ENCODE data around the gene HIPK2.

Gene HIPK2

DNA sequence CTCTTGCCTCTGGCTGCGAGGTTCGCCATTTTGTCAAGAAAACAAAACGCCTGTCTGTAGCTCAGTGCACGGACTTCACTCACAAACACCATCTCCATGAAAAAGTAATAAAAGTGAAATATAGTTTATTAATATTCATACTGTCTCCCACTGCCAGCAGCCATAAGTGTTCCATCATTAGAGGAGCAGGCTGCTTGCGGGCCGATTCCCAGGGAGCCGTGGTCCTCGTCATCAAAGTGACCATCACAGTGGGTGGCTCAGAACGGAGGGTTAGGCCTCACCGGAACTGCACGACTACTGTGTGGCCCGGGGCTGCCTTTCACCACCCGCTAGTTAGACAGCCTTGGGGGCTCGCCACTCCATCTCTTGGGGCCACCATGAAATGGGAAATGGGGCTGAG lies 82.7 kb downstream of the HIPK2 start:
- no peak overlapping the region for H3K4me2 ChIP-seq
- TF ChIP-seq, protein P1, sequence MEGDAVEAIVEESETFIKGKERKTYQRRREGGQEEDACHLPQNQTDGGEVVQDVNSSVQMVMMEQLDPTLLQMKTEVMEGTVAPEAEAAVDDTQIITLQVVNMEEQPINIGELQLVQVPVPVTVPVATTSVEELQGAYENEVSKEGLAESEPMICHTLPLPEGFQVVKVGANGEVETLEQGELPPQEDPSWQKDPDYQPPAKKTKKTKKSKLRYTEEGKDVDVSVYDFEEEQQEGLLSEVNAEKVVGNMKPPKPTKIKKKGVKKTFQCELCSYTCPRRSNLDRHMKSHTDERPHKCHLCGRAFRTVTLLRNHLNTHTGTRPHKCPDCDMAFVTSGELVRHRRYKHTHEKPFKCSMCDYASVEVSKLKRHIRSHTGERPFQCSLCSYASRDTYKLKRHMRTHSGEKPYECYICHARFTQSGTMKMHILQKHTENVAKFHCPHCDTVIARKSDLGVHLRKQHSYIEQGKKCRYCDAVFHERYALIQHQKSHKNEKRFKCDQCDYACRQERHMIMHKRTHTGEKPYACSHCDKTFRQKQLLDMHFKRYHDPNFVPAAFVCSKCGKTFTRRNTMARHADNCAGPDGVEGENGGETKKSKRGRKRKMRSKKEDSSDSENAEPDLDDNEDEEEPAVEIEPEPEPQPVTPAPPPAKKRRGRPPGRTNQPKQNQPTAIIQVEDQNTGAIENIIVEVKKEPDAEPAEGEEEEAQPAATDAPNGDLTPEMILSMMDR (conservative IDR thresholded peaks at IDR 0.05; ENCODE audit: low read depth, low read length), result no peak
- H3K27me3 ChIP-seq (ENCODE audit: insufficient read depth, low read depth), result no peaks in the 10 kb centered on the region
- no peaks in the 10 kb centered on the region for H4K20me1 ChIP-seq (ENCODE audit: insufficient read depth)
- no peaks in the 10 kb centered on the region for H3K79me2 ChIP-seq (ENCODE audit: insufficient read depth, low read depth)
- no peak overlapping the region for H3K27ac ChIP-seq
- H2AFZ ChIP-seq (ENCODE audit: low read depth), result no peak overlapping the region
- H3K4me3 ChIP-seq (IDR thresholded peaks at IDR 0.05; ENCODE audit: insufficient read depth, low read depth, low read length), result no peak overlapping the region
- H3K9ac ChIP-seq, result no peak overlapping the region
- H3K4me1 ChIP-seq (ENCODE audit: low read depth, poor library complexity, severe bottlenecking), result no peaks in the 10 kb centered on the region
- no peaks in the 10 kb centered on the region for H3K36me3 ChIP-seq (ENCODE audit: insufficient read depth)

GRCh38 chr7:139694389-139694676 lies 83.5 kb downstream of the HIPK2 start:
- no peaks in the 10 kb centered on the region for H4K20me1 ChIP-seq (ENCODE audit: insufficient read depth)
- TF ChIP-seq, protein P1 (conservative IDR thresholded peaks at IDR 0.05; ENCODE audit: low read depth, low read length), result no peak
- H3K9ac ChIP-seq, result no peak overlapping the region
- H3K4me1 ChIP-seq (ENCODE audit: low read depth, poor library complexity, severe bottlenecking), result no peaks in the 10 kb centered on the region
- H3K27ac ChIP-seq, result no peak overlapping the region
- H3K79me2 ChIP-seq (ENCODE audit: insufficient read depth, low read depth), result no peaks in the 10 kb centered on the region
- no peak overlapping the region for H3K4me3 ChIP-seq (IDR thresholded peaks at IDR 0.05; ENCODE audit: insufficient read depth, low read depth, low read length)
- H3K4me2 ChIP-seq, result no peak overlapping the region
- H3K27me3 ChIP-seq (ENCODE audit: insufficient read depth, low read depth), result no peaks in the 10 kb centered on the region
- no peak overlapping the region for H2AFZ ChIP-seq (ENCODE audit: low read depth)
- no peaks in the 10 kb centered on the region for H3K36me3 ChIP-seq (ENCODE audit: insufficient read depth)

DNA sequence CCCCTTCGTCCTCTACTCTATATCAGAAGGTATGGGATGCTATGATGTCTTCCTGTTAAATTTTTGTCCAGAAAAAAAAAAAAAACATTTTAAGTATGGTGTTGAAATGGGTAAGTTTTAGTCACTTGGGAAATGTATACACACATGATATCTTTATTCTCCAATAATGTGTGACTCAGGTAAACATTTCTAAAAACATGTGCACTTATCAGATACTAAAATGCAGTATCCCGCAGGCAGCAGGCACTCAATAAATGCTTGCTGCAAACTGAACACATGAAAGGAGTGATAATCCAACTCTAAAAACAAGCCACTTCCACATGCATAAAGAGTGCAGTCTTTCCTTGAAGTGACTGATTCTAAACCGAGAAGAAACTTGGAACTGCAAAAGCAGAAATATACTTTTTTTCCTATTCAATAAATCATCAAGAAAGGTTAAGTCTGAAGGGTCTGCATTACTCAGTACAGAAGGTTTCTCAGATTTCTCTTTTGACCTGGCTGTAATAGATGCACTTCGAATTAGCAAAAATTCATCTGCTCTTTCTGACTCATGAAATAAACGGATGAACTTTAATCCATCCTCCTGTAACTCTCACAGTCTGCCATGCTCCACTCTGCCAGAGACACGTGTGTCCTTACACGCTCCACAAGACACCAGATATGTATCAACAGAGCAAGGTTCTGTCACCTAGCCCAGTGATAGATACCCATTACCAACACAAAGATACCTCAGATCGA lies 84.0 kb downstream of the HIPK2 start:
- no peaks in the 10 kb centered on the region for H4K20me1 ChIP-seq (ENCODE audit: insufficient read depth)
- TF ChIP-seq, protein P1 (conservative IDR thresholded peaks at IDR 0.05; ENCODE audit: low read depth, low read length), result no peak
- no peak overlapping the region for H3K27ac ChIP-seq
- no peak overlapping the region for H3K4me2 ChIP-seq
- no peaks in the 10 kb centered on the region for H3K79me2 ChIP-seq (ENCODE audit: insufficient read depth, low read depth)
- no peak overlapping the region for H2AFZ ChIP-seq (ENCODE audit: low read depth)
- H3K9ac ChIP-seq, result no peak overlapping the region
- no peak overlapping the region for H3K4me3 ChIP-seq (IDR thresholded peaks at IDR 0.05; ENCODE audit: insufficient read depth, low read depth, low read length)
- H3K4me1 ChIP-seq (ENCODE audit: low read depth, poor library complexity, severe bottlenecking), result no peaks in the 10 kb centered on the region
- H3K36me3 ChIP-seq (ENCODE audit: insufficient read depth), result no peaks in the 10 kb centered on the region
- no peaks in the 10 kb centered on the region for H3K27me3 ChIP-seq (ENCODE audit: insufficient read depth, low read depth)

DNA sequence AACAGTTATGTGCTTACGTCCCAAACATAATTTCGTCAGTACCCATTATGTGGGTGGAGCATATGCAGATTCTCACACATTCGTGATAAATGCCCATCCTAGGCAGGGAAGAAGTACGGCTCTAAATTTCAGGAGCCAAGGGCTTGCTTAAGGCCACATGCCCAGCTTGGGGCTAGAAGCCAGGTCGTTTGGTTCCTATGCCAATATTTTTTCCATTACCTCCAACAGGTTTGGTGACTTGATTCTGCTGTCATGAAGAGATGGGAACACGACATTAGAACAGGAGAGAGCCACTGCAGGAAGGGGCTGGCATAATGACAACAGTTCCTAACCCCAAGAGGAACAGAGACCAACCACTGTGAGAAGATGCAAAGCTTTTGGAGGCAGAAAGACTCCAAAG lies 85.1 kb downstream of the HIPK2 start:
- Histone ChIP-seq H3K79me2 (ENCODE audit: insufficient read depth, low read depth) (no peaks in the 10 kb centered on the region), H3K4me3 (IDR thresholded peaks at IDR 0.05; ENCODE audit: insufficient read depth, low read depth, low read length) (no peak overlapping the region), H3K36me3 (ENCODE audit: insufficient read depth) (no peaks in the 10 kb centered on the region), H2AFZ (ENCODE audit: low read depth) (no peak overlapping the region), H3K4me1 (ENCODE audit: low read depth, poor library complexity, severe bottlenecking) (no peaks in the 10 kb centered on the region), H3K4me2 (no peak overlapping the region), H3K27me3 (ENCODE audit: insufficient read depth, low read depth) (no peaks in the 10 kb centered on the region), H4K20me1 (ENCODE audit: insufficient read depth) (no peaks in the 10 kb centered on the region), H3K9ac (no peak overlapping the region), H3K27ac (no peak overlapping the region)
- TF ChIP-seq, protein P1 (conservative IDR thresholded peaks at IDR 0.05; ENCODE audit: low read depth, low read length), result no peak

Measured in KMS-11 (cell line).